Right lobe of liver (tissue), 4 donors: Measurements from ENCODE around the gene SART3.

Source experiments
- POLR2A ChIP-seq: fragments of 450-650 bp; IDR thresholded peaks from one replicate; pipeline ENCODE4 v1.6.1; 2017; ENCODE audit warnings: antibody characterized with exemption, mild to moderate bottlenecking
- TF ChIP-seq, protein P1 (sequence below), 4 donors: fragments of 200-600 bp in 3 of 4; fragments of 450-650 bp in 1 of 4; IDR thresholded peaks; one replicate each; pipeline versions ENCODE4 v1.5.1 to v1.8.0; 2016 to 2022; ENCODE audit warnings: antibody characterized with exemption in 4 of 4, mild to moderate bottlenecking in 2 of 4
- donor health status: DM: no; HTN: no; CAD: no.
- donor health status: DM: no; HTN: no; CAD: no.
- donor health status: DM: no; HTN: yes; CAD: no.

DNA sequence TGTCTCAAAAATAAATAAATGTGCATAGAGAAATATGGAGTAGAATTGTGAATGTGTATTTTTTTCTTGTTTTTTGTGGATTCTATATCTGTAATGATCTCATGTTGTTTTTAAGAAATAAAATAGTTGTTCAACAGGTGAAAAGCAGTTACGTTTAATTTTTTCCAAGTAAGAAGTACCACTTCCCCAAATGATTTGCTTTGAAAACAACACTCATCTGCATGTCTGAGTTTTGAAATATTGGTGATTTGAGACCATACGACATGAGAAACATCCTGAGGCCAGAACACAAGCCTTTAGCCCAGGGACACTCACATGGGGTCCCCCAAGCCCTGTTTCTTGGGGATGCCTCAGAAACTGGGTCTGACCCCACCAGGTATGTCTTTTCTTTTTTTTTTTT is 50.1 kb downstream of the SART3 start:
- TF ChIP-seq, protein P1, sequence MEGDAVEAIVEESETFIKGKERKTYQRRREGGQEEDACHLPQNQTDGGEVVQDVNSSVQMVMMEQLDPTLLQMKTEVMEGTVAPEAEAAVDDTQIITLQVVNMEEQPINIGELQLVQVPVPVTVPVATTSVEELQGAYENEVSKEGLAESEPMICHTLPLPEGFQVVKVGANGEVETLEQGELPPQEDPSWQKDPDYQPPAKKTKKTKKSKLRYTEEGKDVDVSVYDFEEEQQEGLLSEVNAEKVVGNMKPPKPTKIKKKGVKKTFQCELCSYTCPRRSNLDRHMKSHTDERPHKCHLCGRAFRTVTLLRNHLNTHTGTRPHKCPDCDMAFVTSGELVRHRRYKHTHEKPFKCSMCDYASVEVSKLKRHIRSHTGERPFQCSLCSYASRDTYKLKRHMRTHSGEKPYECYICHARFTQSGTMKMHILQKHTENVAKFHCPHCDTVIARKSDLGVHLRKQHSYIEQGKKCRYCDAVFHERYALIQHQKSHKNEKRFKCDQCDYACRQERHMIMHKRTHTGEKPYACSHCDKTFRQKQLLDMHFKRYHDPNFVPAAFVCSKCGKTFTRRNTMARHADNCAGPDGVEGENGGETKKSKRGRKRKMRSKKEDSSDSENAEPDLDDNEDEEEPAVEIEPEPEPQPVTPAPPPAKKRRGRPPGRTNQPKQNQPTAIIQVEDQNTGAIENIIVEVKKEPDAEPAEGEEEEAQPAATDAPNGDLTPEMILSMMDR (IDR thresholded peaks at IDR 0.05), result no peak
- no peak for TF ChIP-seq POLR2A
